Loucy (cell line): ENCODE data around the gene GAB1.
A peak's percentile ranks its signal among the peaks of the same experiment; 100 is the strongest.

Experiments
- H2AFZ ChIP-seq: fragments of 200-600 bp; sonication (generic); 2 replicates; pipeline ENCODE4 v1.6.0; 2016; ENCODE audit warnings: antibody characterized with exemption, mild to moderate bottlenecking, low read length, moderate library complexity
- H3F3A ChIP-seq: fragments of 200-600 bp; 2 replicates; pipeline ENCODE4 v1.6.0; 2016; ENCODE audit warnings: antibody characterized with exemption, low read depth, mild to moderate bottlenecking
- H3K27me3 ChIP-seq: fragments of 200-600 bp; sonication (generic); 2 replicates; pipeline ENCODE4 v1.6.1; 2014; ENCODE audit warnings: low read length, mild to moderate bottlenecking; ENCODE audit not compliant: insufficient read depth, poor library complexity, severe bottlenecking
- H3K36me3 ChIP-seq: fragments of 200-600 bp; sonication (generic); 2 replicates; pipeline ENCODE4 v1.6.1; 2016; ENCODE audit warnings: low read length; ENCODE audit not compliant: insufficient read depth
- H3K4me1 ChIP-seq: fragments of 200-600 bp; sonication (generic); 2 replicates; pipeline ENCODE4 v1.5.1; 2014; ENCODE audit warnings: low read length, mild to moderate bottlenecking; ENCODE audit not compliant: insufficient read depth, poor library complexity, severe bottlenecking
- H3K4me2 ChIP-seq: fragments of 200-600 bp; sonication (generic); 2 replicates; pipeline ENCODE4 v1.6.0; 2014; ENCODE audit warnings: antibody characterized with exemption, low read length, low read depth, mild to moderate bottlenecking; ENCODE audit not compliant: poor library complexity, severe bottlenecking
- H3K4me3 ChIP-seq: fragments of 200-600 bp; sonication (generic); 2 replicates; pipeline ENCODE4 v1.5.1; 2014; ENCODE audit warnings: low read length, mild to moderate bottlenecking, mixed read lengths; ENCODE audit not compliant: poor library complexity, severe bottlenecking
- H3K79me2 ChIP-seq: fragments of 200-600 bp; sonication (generic); 2 replicates; pipeline ENCODE4 v1.6.1; 2014; ENCODE audit warnings: low read length; ENCODE audit not compliant: insufficient read depth
- H3K9ac ChIP-seq: fragments of 200-600 bp; sonication (generic); 2 replicates; pipeline ENCODE4 v1.6.0; 2014; ENCODE audit warnings: mild to moderate bottlenecking, low read depth, low read length, moderate library complexity; ENCODE audit not compliant: poor library complexity, severe bottlenecking
- H3K9me2 ChIP-seq: fragments of 200-600 bp; sonication (generic); replicated peaks from 2 replicates; pipeline ENCODE4 v1.6.1; 2016; ENCODE audit warnings: low read depth, low read length, mixed read lengths
- H3K9me3 ChIP-seq: fragments of 200-600 bp; sonication (generic); 2 replicates; pipeline ENCODE4 v1.6.1; 2014; ENCODE audit warnings: mild to moderate bottlenecking, antibody characterized with exemption, low read length, low read depth; ENCODE audit not compliant: insufficient read depth
- H4K20me1 ChIP-seq: fragments of 200-600 bp; sonication (generic); 2 replicates; pipeline ENCODE4 v1.6.0; 2014; ENCODE audit warnings: antibody characterized with exemption, low read length, mild to moderate bottlenecking; ENCODE audit not compliant: insufficient read depth, poor library complexity, severe bottlenecking
- CTCF ChIP-seq: fragments of 200-600 bp; sonication (generic); conservative IDR thresholded peaks from 2 replicates; pipeline ENCODE4 v1.5.1; 2014; ENCODE audit warnings: mild to moderate bottlenecking, antibody characterized with exemption, low read length
- EZH2phosphoT487 ChIP-seq: fragments of 200-600 bp; IDR thresholded peaks from 2 replicates; pipeline ENCODE4 v1.6.1; 2018; ENCODE audit warnings: antibody characterized with exemption, mild to moderate bottlenecking, moderate library complexity, borderline replicate concordance

GAB1 gene

DNA sequence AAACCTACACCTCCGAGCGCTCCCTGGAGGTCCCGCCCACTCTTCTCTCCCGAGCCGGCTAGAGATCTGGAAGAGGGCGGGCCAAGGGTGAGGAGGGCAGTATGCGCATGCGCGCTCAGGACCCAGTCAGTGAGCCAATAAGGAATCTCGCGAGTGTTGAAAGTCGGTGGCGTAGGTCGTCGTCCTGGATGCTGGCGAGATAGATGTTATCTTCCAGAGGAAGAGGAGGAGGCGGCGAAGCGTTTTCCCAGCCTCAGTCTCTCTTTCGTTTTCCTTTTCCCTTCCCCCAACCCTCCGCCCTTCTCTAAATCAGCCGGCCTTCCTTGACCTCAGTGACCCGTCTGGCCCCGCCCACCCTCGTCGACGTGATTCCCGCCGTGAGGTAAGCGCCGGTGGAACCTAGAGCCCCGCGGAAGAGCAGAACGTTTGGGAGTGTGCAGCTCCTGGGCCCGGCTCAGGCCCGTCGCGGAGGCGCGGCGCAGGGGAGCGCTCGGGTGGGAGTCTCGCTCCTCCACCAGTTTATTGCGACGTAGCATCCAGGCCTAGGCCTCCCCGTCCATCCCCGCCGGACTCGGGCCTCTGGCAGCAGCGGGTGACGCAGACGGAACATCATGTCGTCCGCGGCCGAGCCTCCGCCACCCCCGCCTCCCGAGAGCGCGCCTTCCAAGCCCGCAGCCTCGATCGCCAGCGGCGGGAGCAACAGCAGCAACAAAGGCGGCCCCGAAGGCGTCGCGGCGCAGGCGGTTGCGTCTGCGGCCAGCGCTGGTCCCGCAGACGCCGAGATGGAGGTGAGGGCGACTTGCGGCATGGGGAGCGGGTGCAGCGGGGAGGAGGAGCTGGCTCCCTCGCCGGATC lies 176.9 kb downstream of the GAB1 start, which contains the start of gene SMARCA5:
Gene SMARCA5 (plus strand): TSS at position 389 of the 855 bp plus-strand sequence. CDS start 223 bp downstream, at position 612.
- no peaks in the 10 kb centered on the region for H3K9me2 ChIP-seq
- no peaks in the 10 kb centered on the region for H3F3A ChIP-seq
- peaks cover 13% of the 10 kb centered on the region; the same call in 1 of the 2 replicates for H3K36me3 ChIP-seq
- TF ChIP-seq CTCF (no peak), EZH2phosphoT487 (no peak)
- peaks cover 48% of the 10 kb centered on the region for H4K20me1 ChIP-seq
- H3K4me1 ChIP-seq: peaks cover 42% of the 10 kb centered on the region
- no peaks in the 10 kb centered on the region for H3K27me3 ChIP-seq
- H3K4me3 ChIP-seq: peak within 1 kb of the TSS; percentile 97
- peak within 1 kb of the TSS; percentile 95 for H3K4me2 ChIP-seq
- H3K9me3 ChIP-seq: no peaks in the 10 kb centered on the region
- peak within 1 kb of the TSS; percentile 96 for H2AFZ ChIP-seq
- peak within 1 kb of the TSS; percentile 87 for H3K9ac ChIP-seq
- H3K79me2 ChIP-seq: peaks cover 51% of the 10 kb centered on the region

DNA sequence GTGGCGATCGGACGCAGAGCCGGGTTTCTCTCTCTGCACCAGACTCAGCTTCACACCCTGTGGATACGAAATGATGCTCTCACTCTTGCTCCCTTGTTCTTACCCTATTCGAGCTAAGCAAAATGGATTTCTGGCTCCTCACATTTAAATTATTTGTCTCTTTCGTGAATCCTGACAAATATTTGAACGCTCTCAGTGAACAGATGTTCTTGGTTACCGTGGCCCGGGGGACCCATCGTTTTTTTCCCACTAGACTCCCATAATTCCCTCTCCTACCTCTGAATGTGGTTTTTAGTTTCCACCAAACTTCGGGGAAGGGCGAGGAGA lies 177.5 kb downstream of the GAB1 start:
- Histone ChIP-seq H3K27me3 (no peaks in the 10 kb centered on the region), H3K9me3 (no peaks in the 10 kb centered on the region), H3F3A (no peaks in the 10 kb centered on the region), H3K9ac (peak overlapping the region; percentile 87), H3K36me3 (peaks cover 16% of the 10 kb centered on the region; the same call in 1 of the 2 replicates), H3K4me3 (peak overlapping the region; percentile 97), H2AFZ (peak overlapping the region; percentile 96), H3K9me2 (no peaks in the 10 kb centered on the region), H3K4me2 (peak overlapping the region; percentile 95), H4K20me1 (peaks cover 54% of the 10 kb centered on the region), H3K4me1 (peaks cover 47% of the 10 kb centered on the region), H3K79me2 (peaks cover 57% of the 10 kb centered on the region)
- TF ChIP-seq EZH2phosphoT487: no peak

GRCh38 chr4:143514497-143514896 lies 177.8 kb downstream of the GAB1 start:
- TF ChIP-seq EZH2phosphoT487 (no peak), CTCF (no peak)
- no peaks in the 10 kb centered on the region for H3F3A ChIP-seq
- no peaks in the 10 kb centered on the region for H3K9me3 ChIP-seq
- H2AFZ ChIP-seq: peak overlapping the region; percentile 96; the same call in 1 of the 2 replicates
- peaks cover 61% of the 10 kb centered on the region for H3K79me2 ChIP-seq
- peak overlapping the region; percentile 87 for H3K9ac ChIP-seq
- no peaks in the 10 kb centered on the region for H3K9me2 ChIP-seq
- peaks cover 57% of the 10 kb centered on the region for H4K20me1 ChIP-seq
- no peaks in the 10 kb centered on the region for H3K27me3 ChIP-seq
- H3K4me2 ChIP-seq: peak overlapping the region; percentile 95
- peaks cover 51% of the 10 kb centered on the region for H3K4me1 ChIP-seq
- peak overlapping the region; percentile 97 for H3K4me3 ChIP-seq
- peaks cover 20% of the 10 kb centered on the region; the same call in 1 of the 2 replicates for H3K36me3 ChIP-seq
